HepG2 (cell line): Measurements from ENCODE around the gene ARFGAP2.

Source experiments
- CHCHD3 ChIP-seq: sonication (generic); formaldehyde crosslinking; IDR thresholded peaks from 2 replicates; pipeline ENCODE4 v1.8.0; 2022; ENCODE audit warnings: mild to moderate bottlenecking, missing genetic modification reagents, moderate library complexity
- U2AF2 ChIP-seq: fragments of 200-400 bp; formaldehyde crosslinking; IDR thresholded peaks from 2 replicates; pipeline ENCODE4 v1.6.1; 2017; ENCODE audit warnings: low read depth, mild to moderate bottlenecking, low read length
- ZNF121 ChIP-seq: sonication (generic); formaldehyde crosslinking; IDR thresholded peaks from 2 replicates; pipeline ENCODE4 v1.5.0; 2020; ENCODE audit warnings: mild to moderate bottlenecking, missing genetic modification reagents
- ZNF138 ChIP-seq: sonication (generic); formaldehyde crosslinking; IDR thresholded peaks from 2 replicates; pipeline ENCODE4 v1.5.0; 2020; ENCODE audit warnings: mild to moderate bottlenecking, low read depth, missing genetic modification reagents

GRCh38 chr11:47127213-47127612 lies 49.5 kb downstream of the ARFGAP2 start:
- TF ChIP-seq ZNF121 (no peak), ZNF138 (CRISPR knock-in tag) (no peak), U2AF2 (no peak), CHCHD3 (CRISPR knock-in tag) (no peak)
